Ovary (tissue), 3 donors: ENCODE measurements around the gene PRR14L.

ENCODE experiments used
- POLR2A ChIP-seq: fragments of 450-650 bp; IDR thresholded peaks from one replicate; pipeline ENCODE4 v1.6.1; 2017; ENCODE audit warnings: antibody characterized with exemption, mild to moderate bottlenecking, moderate library complexity
- TF ChIP-seq, protein P1 (sequence below), 3 donors: fragments of 450-650 bp in 2 of 3; fragments of 200-600 bp in 1 of 3; IDR thresholded peaks; one replicate each; pipeline versions ENCODE4 v1.5.1 to v1.8.0; 2016 to 2022; ENCODE audit warnings: antibody characterized with exemption in 3 of 3, mild to moderate bottlenecking in 1 of 3
- donor health status: DM: no; HTN: no; CAD: no.

DNA sequence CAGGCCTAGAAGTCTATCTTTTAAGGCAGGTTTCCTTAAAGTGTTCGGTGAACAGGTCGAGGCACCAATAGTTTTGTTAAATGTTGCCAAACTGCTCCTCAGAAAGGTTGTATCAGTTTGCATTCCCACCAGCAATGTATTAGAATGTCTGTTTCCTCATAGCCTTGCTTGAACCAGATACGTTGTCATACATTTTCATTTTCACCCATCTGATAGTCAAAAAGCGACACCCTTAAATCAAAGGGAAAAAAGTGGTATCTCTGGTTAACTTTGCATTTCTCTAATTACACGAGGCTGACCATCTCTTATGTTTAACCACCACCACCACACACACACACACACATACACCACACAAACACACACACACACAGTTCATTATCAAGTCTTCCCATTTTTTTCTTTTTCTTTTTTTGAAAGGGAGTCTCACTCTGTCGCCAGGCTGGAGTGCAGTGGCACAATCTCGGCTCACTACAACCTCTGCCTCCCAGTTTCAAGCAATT, 16.3 kb downstream of the PRR14L start:
- TF ChIP-seq, protein P1, sequence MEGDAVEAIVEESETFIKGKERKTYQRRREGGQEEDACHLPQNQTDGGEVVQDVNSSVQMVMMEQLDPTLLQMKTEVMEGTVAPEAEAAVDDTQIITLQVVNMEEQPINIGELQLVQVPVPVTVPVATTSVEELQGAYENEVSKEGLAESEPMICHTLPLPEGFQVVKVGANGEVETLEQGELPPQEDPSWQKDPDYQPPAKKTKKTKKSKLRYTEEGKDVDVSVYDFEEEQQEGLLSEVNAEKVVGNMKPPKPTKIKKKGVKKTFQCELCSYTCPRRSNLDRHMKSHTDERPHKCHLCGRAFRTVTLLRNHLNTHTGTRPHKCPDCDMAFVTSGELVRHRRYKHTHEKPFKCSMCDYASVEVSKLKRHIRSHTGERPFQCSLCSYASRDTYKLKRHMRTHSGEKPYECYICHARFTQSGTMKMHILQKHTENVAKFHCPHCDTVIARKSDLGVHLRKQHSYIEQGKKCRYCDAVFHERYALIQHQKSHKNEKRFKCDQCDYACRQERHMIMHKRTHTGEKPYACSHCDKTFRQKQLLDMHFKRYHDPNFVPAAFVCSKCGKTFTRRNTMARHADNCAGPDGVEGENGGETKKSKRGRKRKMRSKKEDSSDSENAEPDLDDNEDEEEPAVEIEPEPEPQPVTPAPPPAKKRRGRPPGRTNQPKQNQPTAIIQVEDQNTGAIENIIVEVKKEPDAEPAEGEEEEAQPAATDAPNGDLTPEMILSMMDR (IDR thresholded peaks at IDR 0.05) = no peak
- no peak for TF ChIP-seq POLR2A
